Stimulated activated CD8-positive, alpha-beta memory T cell treated with anti-CD3 and anti-CD28 coated beads, Interleukin-12 subunit alpha, Interleukin-12 subunit beta, amount 100 ng/mL, for 24 hours (primary cell): ENCODE data around the gene LANCL3.

ENCODE experiments used
- DNase-seq: peaks from one replicate; pipeline ENCODE4 v3.0.0-alpha.2; 2020; ENCODE audit errors: extremely low read depth

The LANCL3 gene

DNA sequence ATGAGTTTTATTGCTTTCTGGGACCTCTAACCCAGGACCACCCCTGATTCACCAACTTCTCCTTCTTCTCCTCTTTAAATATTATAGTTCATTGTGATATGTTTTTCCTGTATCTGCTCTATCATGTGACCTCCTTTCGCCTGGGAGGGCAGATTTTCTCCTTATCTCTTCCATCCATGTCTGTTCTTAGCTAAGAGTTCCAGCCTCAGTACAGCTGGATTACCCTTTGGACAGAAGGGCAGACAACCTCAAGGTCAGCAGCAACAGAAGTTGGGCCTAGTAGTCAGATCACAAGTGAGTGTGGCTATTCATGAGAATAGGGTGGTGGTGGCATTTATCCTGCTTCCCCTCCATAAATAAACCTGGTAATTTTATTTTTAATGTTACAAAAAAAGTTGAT is 108.4 kb downstream of the LANCL3 start:
- no peak for DNase-seq

DNA sequence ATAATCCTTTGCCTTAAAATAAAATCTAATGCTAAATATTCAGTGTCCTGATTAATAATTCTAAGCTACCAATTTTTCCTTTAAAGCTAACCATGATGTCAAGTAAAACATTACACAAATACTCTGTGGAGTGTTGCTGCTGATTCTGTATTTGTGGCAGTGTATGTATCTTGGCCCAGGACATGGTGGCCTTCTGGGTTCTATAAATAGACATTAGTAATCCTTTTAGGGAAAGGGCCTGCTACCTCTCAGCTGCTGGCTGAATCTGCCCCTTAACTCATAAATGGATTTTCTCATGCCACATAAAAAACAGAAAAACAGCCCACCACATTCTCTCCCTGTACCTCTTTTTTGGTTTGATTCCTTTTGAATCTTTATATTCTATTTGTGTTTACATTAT is 113.0 kb downstream of the LANCL3 start:
- DNase-seq = no peak

GRCh38 chrX:37684973-37685372 is 113.5 kb downstream of the LANCL3 start:
- DNase-seq = no peak

DNA sequence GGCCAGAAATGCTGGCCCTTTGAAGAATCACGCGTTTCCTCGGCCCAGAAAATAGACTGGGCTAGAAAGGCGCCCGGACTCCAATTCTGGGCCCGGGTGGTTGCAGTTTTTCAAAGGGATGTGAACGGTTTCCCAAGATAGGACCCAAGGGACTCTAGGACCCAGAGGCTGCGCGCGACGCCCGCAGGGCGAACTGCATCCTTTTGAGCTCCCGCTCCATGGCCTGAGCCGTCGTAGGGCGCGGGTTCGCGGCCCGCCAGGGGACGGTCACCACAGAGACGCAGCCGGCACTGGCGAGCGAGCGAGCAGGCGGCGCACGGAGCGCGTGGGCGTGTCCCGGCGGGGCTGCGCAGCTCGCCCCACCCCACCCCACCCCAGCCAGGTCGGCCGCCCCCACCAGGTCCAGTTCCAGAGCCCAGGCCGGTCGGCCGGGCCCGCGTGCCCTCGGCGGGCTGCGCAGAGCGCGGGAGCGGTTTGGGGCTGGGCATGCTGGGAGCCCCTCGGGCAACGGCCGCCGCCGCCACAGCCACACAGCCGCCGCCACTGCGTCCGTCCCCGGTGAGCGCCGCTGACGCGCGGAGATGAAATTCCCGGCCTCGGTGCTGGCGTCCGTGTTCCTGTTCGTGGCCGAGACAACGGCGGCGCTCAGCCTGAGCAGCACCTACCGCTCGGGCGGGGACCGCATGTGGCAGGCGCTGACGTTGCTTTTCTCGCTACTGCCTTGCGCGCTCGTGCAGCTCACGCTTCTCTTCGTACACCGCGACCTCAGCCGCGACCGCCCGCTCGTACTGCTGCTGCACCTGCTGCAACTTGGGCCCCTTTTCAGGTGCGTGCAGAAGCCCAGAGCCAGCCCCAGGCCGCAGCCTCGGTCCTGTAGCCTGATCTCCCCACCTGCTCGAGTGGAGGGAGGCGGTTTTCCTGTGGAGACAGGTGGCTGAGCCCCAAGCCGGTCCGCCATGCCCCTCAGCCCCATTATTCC is 114.2 kb downstream of the LANCL3 start, which contains the start of gene XK:
XK (plus strand) TSS at position 411 of the 979 bp plus-strand sequence; CDS start at position 582, 171 bp downstream.
- DNase-seq = no peak

- DNase-seq = no peak
These were observed 115.0 kb downstream of the LANCL3 start for GRCh38 chrX:37686369-37686995.

- DNase-seq = no peak
These were observed 115.5 kb downstream of the LANCL3 start for GRCh38 chrX:37686996-37687395.

DNA sequence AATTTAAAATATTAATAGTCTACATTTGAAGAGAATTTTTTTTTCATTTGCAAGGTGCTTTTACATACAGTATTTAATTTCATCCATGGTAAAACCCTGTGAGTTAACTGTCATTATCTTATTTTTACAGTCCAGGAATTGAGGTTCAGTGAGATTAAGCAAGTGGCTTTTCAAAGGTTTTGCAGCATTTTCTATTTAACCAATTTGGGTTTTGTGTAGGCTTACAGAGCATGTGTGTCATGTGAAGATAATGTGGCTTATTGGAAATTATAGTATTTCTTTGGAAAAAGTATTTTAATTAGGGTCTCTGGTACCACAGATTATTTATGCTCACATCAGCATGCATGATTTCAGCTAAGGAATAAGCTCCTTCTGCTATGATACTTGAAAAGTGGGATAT is 118.7 kb downstream of the LANCL3 start:
- no peak for DNase-seq

- DNase-seq = no peak
These were observed 121.5 kb downstream of the LANCL3 start for GRCh38 chrX:37692918-37693317.

GRCh38 chrX:37697169-37697760 is 125.8 kb downstream of the LANCL3 start:
- DNase-seq = no peak

DNA sequence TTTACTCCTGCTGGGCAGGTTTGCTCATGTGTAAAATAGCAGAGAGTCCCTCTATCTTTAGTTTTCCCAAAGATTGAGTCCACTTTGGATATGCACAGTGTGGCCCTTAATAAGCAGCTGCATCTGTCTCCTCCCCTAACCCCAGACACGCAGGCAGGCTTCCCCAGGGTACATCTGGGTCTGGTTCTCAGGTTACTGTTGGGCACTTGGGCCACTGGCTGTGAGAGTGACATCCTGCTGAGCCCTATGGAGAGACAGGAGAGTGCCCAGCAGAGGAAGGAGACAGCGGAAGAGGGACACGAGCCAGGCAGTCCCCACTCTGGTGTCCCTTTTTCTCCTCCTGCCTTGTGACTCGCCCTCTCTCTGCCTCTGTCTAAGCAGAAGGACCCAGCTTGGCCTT is 130.1 kb downstream of the LANCL3 start:
- no peak for DNase-seq

DNA sequence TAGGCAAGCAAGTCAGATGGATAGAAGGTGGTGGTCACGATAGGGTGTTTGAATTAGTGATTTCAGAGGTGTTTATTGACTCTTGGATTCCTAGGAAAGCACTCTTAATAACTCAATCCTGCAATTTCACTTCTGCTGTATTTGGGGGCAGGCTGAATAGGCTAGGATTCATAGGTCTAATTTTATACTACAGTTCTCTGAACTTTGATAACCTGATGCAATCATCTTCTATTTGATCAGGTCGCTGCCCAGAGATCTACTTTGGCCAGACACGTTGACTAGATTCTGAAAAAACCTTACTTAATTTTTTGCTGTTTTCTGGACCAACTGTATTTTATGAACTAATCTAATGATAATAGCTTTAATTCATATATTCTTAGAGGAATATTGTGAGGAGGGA is 140.5 kb downstream of the LANCL3 start:
- DNase-seq = no peak

DNA sequence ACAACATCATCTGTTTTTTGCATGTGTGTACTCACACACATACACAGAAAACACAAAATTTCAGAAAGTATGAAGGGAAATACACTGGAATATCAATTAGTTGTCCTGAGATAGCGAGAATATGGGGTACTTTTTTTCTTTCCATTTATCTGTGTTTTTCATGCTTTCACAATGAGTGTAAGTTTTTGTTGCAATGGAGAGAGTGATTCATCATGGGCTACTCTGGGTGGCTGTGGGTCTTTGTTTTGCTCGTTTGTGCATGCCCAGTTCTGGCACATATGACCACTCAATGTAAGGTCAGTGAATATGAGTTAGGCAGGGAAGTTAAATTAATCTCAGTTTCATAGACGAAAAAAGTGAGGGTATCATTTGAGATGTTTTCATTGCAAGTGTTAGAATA is 141.0 kb downstream of the LANCL3 start:
- no peak for DNase-seq

DNA sequence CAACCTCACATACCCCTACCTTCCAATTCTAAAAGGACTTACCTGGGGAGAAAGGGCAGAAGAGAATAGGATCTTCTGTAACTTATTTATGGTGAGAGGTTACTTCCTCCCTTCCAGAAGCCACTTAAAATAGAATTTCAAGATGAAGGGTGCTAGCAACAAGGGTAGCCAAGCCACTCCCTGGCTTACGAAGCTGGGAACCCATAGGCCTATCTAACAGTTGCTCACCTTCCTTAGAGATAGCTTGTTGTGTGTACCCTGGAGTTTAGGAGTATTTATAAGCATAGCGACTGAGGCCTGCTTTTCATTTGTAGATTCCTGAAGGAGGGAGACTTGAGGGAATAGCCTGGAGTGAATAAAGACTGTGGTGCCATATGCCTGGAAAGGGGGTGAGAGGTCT is 143.0 kb downstream of the LANCL3 start:
- DNase-seq = no peak

DNA sequence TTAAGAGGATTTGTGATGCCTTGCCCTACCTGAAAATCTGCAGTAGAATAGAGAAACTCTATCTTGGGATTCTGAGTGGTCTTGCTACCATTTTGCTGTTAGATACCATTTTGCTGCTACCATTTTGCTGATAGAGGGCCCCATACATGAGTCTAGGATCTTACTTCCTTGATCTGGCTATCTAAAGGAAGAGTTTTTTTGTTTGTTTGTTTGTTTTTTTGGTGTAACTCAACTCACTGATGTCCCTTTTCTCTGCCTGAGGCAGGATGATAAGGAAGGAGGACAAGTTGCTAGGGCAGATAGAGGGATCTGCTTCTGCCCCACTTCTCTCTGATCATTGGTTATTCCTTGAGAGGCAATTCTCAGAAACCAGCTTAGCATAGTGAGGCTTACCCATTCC is 145.1 kb downstream of the LANCL3 start:
- no peak for DNase-seq

DNA sequence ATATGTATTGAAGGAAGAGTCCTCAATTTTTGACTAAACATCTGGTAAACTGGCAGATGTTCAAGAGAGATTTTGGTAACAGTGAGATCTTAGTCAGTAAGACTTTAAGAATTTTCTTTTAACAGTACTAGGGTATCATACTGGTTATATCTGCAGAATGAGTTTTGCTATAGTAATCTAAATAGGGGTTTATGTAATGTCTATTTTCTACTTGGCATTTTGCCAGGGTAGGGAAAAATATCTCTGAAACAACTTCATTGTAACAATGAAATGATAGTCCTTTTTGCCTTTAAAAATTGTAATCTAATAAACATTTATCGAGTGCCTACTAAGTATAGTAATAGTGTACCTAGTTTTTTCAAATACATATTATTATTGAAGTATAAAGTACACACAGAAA is 146.2 kb downstream of the LANCL3 start:
- DNase-seq = no peak

GRCh38 chrX:37722595-37722994 is 151.1 kb downstream of the LANCL3 start:
- no peak for DNase-seq

- no peak for DNase-seq
These were observed 154.9 kb downstream of the LANCL3 start for GRCh38 chrX:37726346-37726745.
